Measurements from ENCODE around the gene ZNF451. TPM values are rescaled to one million over a fixed set of nuclear protein-coding genes. Genes with fewer than 3 reads are reported as not detected.
"Not testable (repeated sequence)": the region's sequence is repeated elsewhere in the genome, so short reads cannot be mapped to it uniquely, and the experiment has no call there.

ZNF451 gene
- total RNA-seq, 2 experiments from 2014 or later: 61.0 TPM

DNA sequence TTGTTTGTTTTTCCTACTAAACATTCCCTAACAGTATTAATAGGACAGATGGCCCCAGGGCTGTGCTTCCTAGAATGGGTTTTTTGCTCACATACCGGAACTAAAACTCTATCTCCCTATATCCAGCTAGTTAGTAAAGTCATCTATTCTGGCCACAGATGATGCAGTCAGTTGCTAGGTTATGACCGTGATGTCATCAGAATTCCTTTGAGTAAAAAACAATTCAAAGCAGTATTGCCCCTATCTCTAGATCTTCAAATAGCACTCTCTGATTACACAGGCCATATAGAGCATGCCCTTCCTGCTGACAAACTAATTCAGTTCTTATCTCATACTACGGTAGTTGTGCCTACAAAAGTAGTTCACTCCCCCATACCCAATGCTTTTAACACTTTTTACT is 17.9 kb upstream of the ZNF451 start:
- Mint-ChIP-seq H3K27me3 (ENCODE audit: low read depth) (no peaks in the 10 kb centered on the region), H3K4me3 (no peak overlapping the region), H3K36me3 (ENCODE audit: low read depth) (no peaks in the 10 kb centered on the region), H3K27ac (no peak overlapping the region), H3K9me3 (ENCODE audit: insufficient read depth) (no peaks in the 10 kb centered on the region), H3K4me1 (ENCODE audit: low read depth) (no peaks in the 10 kb centered on the region)
- ATAC-seq (no peak), DNase-seq (no peak)
- ChIA-PET POLR2A (interaction anchor here (0.6 to 0.7 kb wide), 3 partner anchors 11 to 168 kb away, joined by 3 read pairs; no protein-coding TSS in a partner anchor), CTCF (interaction anchor here (0.9 kb wide), 1 partner anchor 116 kb away, joined by 3 read pairs; no protein-coding TSS in a partner anchor)

DNA sequence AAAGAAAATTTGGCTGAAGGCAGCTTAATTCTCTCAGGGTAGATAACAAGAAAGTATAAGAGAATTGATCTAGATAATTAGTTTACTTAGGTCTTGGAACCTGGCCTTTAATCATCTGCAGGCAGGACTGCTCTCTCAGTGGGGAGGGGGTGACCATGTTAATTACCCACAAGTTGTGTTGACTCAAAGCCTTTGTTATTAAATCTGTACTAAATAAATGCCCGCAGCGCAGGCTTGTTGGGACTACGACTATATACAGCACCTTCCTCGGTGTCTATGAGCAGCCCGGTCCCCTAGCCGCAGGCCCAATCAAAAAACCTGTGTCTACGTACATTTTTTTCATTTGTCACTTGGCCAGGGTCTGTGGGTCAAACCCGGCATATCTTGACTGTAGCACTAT is 15.6 kb upstream of the ZNF451 start:
- Mint-ChIP-seq H3K27ac (no peak overlapping the region), H3K9me3 (ENCODE audit: insufficient read depth) (peaks cover 6% of the 10 kb centered on the region), H3K36me3 (ENCODE audit: low read depth) (peaks cover 5% of the 10 kb centered on the region), H3K27me3 (ENCODE audit: low read depth) (no peaks in the 10 kb centered on the region), H3K4me1 (ENCODE audit: low read depth) (no peaks in the 10 kb centered on the region), H3K4me3 (no peak overlapping the region)
- DNase-seq: no peak
- ChIA-PET POLR2A (no interaction called here), CTCF (no interaction called here)
- no peak for ATAC-seq

DNA sequence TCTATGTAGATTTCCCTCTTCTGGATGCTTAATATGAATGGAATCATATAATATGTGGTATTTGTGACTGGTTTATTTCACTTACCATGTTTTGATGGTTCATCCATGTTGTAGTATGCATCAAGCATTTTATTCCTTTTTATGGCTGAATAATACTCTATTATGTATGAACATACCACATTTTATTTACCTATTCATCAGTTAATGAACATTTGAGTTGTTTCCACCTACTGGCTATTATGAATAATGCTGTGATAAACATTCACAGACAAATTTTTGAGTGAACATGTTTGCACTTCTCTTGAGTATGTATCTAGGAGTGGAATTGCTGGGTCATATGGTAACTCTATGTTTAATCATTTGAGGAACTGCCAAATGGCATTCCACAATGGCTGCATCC is 14.9 kb upstream of the ZNF451 start:
- ChIA-PET POLR2A (no interaction called here), CTCF (no interaction called here)
- no peak for DNase-seq
- Mint-ChIP-seq H3K9me3 (ENCODE audit: insufficient read depth) (peaks cover 8% of the 10 kb centered on the region), H3K27me3 (ENCODE audit: low read depth) (no peaks in the 10 kb centered on the region), H3K4me3 (no peak overlapping the region), H3K27ac (no peak overlapping the region), H3K4me1 (ENCODE audit: low read depth) (no peaks in the 10 kb centered on the region), H3K36me3 (ENCODE audit: low read depth) (peaks cover 5% of the 10 kb centered on the region)
- no peak for ATAC-seq

DNA sequence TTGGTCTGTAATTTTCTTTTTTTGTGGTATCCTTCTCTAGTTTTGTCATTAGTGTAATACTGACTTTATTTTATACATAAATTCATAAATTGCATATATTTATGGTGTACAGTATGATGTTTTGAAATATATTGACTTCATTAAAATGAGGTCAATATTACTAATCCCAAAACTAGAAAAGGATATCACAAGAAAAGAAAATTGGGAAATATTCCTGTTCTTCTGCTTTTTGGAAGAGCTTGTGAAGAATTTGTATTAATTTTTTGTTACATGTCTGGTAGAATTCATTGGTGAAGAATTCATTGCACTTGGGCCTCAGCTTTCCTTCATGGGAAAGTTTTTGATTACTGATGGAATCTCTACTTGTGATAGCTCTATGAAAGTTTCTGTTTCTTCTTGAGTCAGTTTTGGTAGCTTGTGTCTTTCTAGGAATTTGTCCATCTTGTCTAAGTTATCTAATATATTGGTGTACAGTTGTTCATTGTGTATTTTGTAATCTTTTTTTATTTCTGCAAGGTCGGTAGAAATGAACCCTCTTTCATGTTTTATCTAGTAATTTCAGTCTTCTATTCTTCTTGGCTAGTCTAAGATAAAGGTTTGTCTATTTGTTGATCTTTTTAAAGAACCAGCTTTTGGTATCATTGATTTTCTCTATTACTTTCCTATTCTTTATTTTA is 11.3 kb upstream of the ZNF451 start:
- POLR2A ChIA-PET: no interaction called here
- Mint-ChIP-seq H3K36me3 (ENCODE audit: low read depth) (peaks cover 8% of the 10 kb centered on the region), H3K4me3 (no peak overlapping the region), H3K4me1 (ENCODE audit: low read depth) (no peaks in the 10 kb centered on the region), H3K9me3 (ENCODE audit: insufficient read depth) (peaks cover 13% of the 10 kb centered on the region), H3K27ac (no peak overlapping the region), H3K27me3 (ENCODE audit: low read depth) (no peaks in the 10 kb centered on the region)
- CTCF ChIA-PET: no interaction called here
- DNase-seq (no peak), ATAC-seq (no peak)

DNA sequence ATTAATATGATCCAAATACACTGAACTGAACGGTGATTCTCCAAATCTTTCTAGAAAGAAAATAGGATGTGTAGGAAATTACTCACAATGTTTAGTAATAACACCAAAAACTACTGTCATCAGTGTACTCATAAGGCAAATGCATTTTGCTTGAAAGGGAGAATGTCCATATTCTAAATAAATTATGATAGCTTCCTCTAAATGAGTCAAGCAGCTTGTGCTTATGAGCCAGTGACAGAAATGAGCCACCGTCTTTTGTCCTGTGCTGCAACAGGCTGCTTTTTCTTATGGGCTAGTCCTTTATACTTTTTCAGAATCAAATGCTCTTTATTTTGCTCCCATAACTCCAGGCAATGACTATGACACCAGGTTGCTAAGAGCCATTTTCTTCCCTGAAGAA is 4.5 kb upstream of the ZNF451 start:
- DNase-seq (no peak), ATAC-seq (no peak)
- POLR2A ChIA-PET: no interaction called here
- peaks cover under 1% of the 10 kb centered on the region for H3K36me3 Mint-ChIP-seq (ENCODE audit: low read depth)
- peaks cover 2% of the 10 kb centered on the region for H3K9me3 Mint-ChIP-seq (ENCODE audit: insufficient read depth)
- CTCF ChIA-PET: no interaction called here
- no peak overlapping the region for H3K4me3 Mint-ChIP-seq
- no peaks in the 10 kb centered on the region for H3K27me3 Mint-ChIP-seq (ENCODE audit: low read depth)
- no peak overlapping the region for H3K27ac Mint-ChIP-seq
- peaks cover 9% of the 10 kb centered on the region for H3K4me1 Mint-ChIP-seq (ENCODE audit: low read depth)

- POLR2A ChIA-PET: no interaction called here
- H3K27ac Mint-ChIP-seq: no peak overlapping the region
- H3K27me3 Mint-ChIP-seq (ENCODE audit: low read depth): no peaks in the 10 kb centered on the region
- peaks cover 7% of the 10 kb centered on the region for H3K36me3 Mint-ChIP-seq (ENCODE audit: low read depth)
- CTCF ChIA-PET: no interaction called here
- DNase-seq (no peak), ATAC-seq (no peak)
- H3K4me1 Mint-ChIP-seq (ENCODE audit: low read depth): peaks cover 17% of the 10 kb centered on the region
- no peak overlapping the region for H3K4me3 Mint-ChIP-seq
- no peaks in the 10 kb centered on the region for H3K9me3 Mint-ChIP-seq (ENCODE audit: insufficient read depth)
Observed at GRCh38 chr6:57086843-57087242, 3.1 kb upstream of the ZNF451 start.

DNA sequence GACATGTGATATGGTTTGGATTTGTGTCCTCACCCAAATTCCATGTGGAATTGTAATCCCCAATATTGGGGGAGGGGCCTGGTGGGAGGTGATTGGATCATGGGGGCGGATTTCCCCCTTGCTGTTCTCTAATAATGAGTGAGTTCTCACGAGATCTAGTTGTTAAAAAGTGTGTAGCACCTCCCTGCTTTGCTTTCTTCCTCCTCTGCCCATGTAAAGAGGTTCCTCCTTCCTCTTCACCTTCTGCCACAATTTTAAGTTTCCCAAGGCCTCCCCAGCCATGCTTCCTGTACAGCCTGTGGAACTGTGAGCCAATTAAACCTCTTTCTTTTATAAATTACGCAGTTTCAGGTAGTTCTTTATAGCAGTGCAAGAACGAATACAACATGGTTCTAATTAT is 2.1 kb upstream of the ZNF451 start:
- DNase-seq: no peak
- no peak for ATAC-seq
- ChIA-PET POLR2A (no interaction called here), CTCF (no interaction called here)
- Mint-ChIP-seq H3K27me3 (ENCODE audit: low read depth) (no peaks in the 10 kb centered on the region), H3K9me3 (ENCODE audit: insufficient read depth) (no peaks in the 10 kb centered on the region), H3K4me1 (ENCODE audit: low read depth) (peaks cover 25% of the 10 kb centered on the region), H3K4me3 (no peak overlapping the region), H3K27ac (no peak overlapping the region), H3K36me3 (ENCODE audit: low read depth) (peaks cover 17% of the 10 kb centered on the region)

DNA sequence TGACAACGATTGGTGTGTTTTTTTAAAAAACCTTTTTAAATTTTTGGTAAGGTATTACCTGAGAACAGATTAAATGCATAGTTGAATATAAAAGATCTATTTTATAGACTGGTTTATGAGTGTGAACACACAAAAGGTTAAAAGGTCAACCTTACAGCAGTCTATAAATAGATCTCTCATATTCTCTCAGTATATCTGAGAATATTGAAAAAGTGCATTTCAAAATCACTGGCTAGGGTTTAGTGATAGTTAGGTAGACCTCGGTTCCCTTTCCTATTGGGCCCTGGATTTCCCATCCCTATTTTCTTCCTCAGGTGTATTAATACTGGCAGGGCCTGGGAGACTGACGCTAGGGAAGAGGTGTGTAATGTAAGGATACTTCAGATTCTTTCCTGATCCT is 723 bp upstream of the ZNF451 start:
- Mint-ChIP-seq H3K36me3 (ENCODE audit: low read depth) (peaks cover 25% of the 10 kb centered on the region), H3K27ac (peak overlapping the region; percentile 91), H3K4me1 (ENCODE audit: low read depth) (peaks cover 33% of the 10 kb centered on the region), H3K4me3 (peak overlapping the region; percentile 88), H3K27me3 (ENCODE audit: low read depth) (no peaks in the 10 kb centered on the region), H3K9me3 (ENCODE audit: insufficient read depth) (no peaks in the 10 kb centered on the region)
- POLR2A ChIA-PET: interaction anchor here (0.6 to 1.1 kb wide), 7 partner anchors 11 to 235 kb away, joined by 3 to 7 read pairs (median 3); partner anchors contain the start of genes BAG2 and PRIM2
- no peak for DNase-seq
- CTCF ChIA-PET: interaction anchor here (0.7 to 1.0 kb wide), 2 partner anchors 36 to 236 kb away, joined by 3 read pairs; no protein-coding TSS in a partner anchor
- ATAC-seq: no peak

DNA sequence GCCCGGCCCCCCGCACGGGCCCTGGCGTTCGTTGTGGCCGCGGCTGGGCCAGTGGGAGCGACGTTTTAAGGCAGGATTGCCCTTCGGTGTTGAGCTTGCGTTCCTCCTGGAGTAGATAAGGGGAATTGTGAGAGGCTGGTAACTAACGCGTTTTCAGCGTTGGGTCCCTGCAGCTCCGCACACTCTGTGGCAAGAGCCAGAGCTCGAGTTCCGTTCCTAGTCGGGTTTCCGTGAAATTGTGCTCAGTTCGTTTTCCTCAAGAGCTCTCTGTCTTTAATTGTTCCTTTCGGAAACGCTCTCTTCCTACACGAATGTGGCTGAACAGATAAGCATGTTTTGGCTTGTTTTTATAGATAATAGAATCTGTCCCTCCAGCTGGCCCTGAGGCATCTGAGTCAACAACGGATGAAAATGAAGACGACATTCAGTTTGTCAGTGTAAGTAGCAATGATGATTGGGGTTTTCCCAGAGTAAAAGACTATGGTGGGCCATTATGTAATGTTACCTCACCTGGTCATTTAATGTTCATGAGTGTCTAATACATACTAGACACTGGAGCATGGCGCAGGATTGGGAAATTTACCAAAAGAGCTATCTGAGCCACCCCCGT is 575 bp downstream of the ZNF451 start:
- H3K36me3 Mint-ChIP-seq (ENCODE audit: low read depth): peaks cover 29% of the 10 kb centered on the region
- H3K4me1 Mint-ChIP-seq (ENCODE audit: low read depth): peaks cover 34% of the 10 kb centered on the region
- DNase-seq; H3K27ac Mint-ChIP-seq; POLR2A ChIA-PET; CTCF ChIA-PET; H3K9me3 Mint-ChIP-seq (ENCODE audit: insufficient read depth); H3K27me3 Mint-ChIP-seq (ENCODE audit: low read depth): not testable (repeated sequence)
- ATAC-seq: peak; percentile 3
- H3K4me3 Mint-ChIP-seq: peak overlapping the region; percentile 88

- Mint-ChIP-seq H3K36me3 (ENCODE audit: low read depth) (peaks cover 29% of the 10 kb centered on the region), H3K4me1 (ENCODE audit: low read depth) (peaks cover 35% of the 10 kb centered on the region), H3K4me3 (peak overlapping the region; percentile 78)
- H3K9me3 Mint-ChIP-seq (ENCODE audit: insufficient read depth); H3K27ac Mint-ChIP-seq; ATAC-seq; H3K27me3 Mint-ChIP-seq (ENCODE audit: low read depth); POLR2A ChIA-PET; CTCF ChIA-PET; DNase-seq: not testable (repeated sequence)
Observed at GRCh38 chr6:57091375-57091774, 1.4 kb downstream of the ZNF451 start.

DNA sequence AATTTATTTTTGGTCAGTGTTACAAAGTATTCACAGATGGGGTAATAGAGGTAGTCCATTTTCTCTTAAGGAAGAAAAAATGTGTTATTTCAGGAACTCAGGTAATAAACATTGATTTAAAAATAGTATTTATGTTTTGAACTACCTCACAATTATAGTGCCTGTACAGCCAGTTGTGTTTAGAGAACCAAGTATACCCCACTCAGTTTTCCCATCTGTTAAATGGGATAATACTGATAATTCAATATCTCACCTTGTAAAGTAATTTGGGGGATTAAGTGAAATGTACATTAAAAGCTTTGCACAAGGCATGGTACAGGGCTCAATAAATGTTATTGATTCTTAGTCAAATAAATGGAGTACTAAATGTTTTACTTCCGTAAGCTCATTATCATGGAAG is 4.7 kb downstream of the ZNF451 start:
- ChIA-PET CTCF (interaction anchor here (1.2 kb wide), 1 partner anchor 127 kb away, joined by 4 read pairs; the partner anchor contains the start of gene RAB23), POLR2A (no interaction called here)
- DNase-seq (no peak), ATAC-seq (no peak)
- H3K27me3 Mint-ChIP-seq (ENCODE audit: low read depth): no peaks in the 10 kb centered on the region
- H3K27ac Mint-ChIP-seq: no peak overlapping the region
- no peak overlapping the region for H3K4me3 Mint-ChIP-seq
- no peaks in the 10 kb centered on the region for H3K9me3 Mint-ChIP-seq (ENCODE audit: insufficient read depth)
- H3K4me1 Mint-ChIP-seq (ENCODE audit: low read depth): peaks cover 36% of the 10 kb centered on the region
- peaks cover 52% of the 10 kb centered on the region for H3K36me3 Mint-ChIP-seq (ENCODE audit: low read depth)

DNA sequence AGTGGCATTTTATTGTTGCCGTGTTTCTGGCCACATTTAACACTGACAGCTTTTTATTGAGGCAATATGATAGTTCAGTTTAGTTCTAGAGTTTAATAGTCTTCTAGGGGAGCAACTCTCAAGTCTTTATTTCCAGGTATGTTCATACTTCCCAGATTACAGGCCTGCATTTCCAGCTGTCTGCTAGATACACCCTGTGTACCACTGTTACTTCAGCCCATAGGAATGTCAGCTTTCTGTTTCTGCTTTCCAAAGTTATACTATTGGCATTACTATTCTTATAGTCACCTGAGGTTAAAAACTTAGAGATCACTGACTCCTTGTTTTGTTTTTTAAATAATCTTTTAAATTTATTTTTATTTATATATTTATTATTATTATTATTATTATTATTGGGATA is 7.6 kb downstream of the ZNF451 start:
- ATAC-seq: no peak
- CTCF ChIA-PET: interaction anchor here (0.9 to 1.5 kb wide), 3 partner anchors 36 to 219 kb away, joined by 3 to 4 read pairs (median 3); partner anchors contain the start of gene PRIM2

More for the DNA sequence above, 7.6 kb downstream of the ZNF451 start:
- H3K27ac Mint-ChIP-seq: no peak overlapping the region
- H3K36me3 Mint-ChIP-seq (ENCODE audit: low read depth): peaks cover 65% of the 10 kb centered on the region
- DNase-seq: no peak
- H3K27me3 Mint-ChIP-seq (ENCODE audit: low read depth): no peaks in the 10 kb centered on the region
- POLR2A ChIA-PET: interaction anchor here (0.9 kb wide), 2 partner anchors 72 to 74 kb away, joined by 3 read pairs; no protein-coding TSS in a partner anchor
- no peaks in the 10 kb centered on the region for H3K9me3 Mint-ChIP-seq (ENCODE audit: insufficient read depth)
- H3K4me1 Mint-ChIP-seq (ENCODE audit: low read depth): peaks cover 36% of the 10 kb centered on the region
- H3K4me3 Mint-ChIP-seq: no peak overlapping the region

Data from activated CD8-positive, alpha-beta T cell treated with anti-CD3 and anti-CD28 coated beads, Interleukin-2, amount 10 ng/mL, durations not matched to agents 7 days and 5 days (primary cell).